HG02642 (cell line): ENCODE data around the gene SMG7.

Experiments
- ATAC-seq: cut with Tn5 transposase; IDR thresholded peaks from one replicate; pipeline ENCODE4 v1.9.1; 2021; ENCODE audit warnings: mild to moderate bottlenecking; ENCODE audit not compliant: unreplicated experiment, poor library complexity

The SMG7 gene

GRCh38 chr1:183554577-183554976, 82.3 kb downstream of the SMG7 start:
- no peak for ATAC-seq

GRCh38 chr1:183559061-183559460, 86.8 kb downstream of the SMG7 start:
- no peak for ATAC-seq

GRCh38 chr1:183562701-183563100, 90.4 kb downstream of the SMG7 start:
- no peak for ATAC-seq

GRCh38 chr1:183565261-183565660, 93.0 kb downstream of the SMG7 start:
- no peak for ATAC-seq

GRCh38 chr1:183566026-183566425, 93.7 kb downstream of the SMG7 start:
- no peak for ATAC-seq

- ATAC-seq, result peak; percentile 66
Observed at GRCh38 chr1:183567584-183567983, 95.3 kb downstream of the SMG7 start.

- ATAC-seq, result no peak
Observed at GRCh38 chr1:183568176-183569021, 96.1 kb downstream of the SMG7 start.

GRCh38 chr1:183569141-183569540, 96.8 kb downstream of the SMG7 start:
- ATAC-seq, result no peak

- no peak for ATAC-seq
Observed at GRCh38 chr1:183569801-183570200, 97.5 kb downstream of the SMG7 start.

- ATAC-seq, result no peak
Observed at GRCh38 chr1:183570451-183570850, 98.2 kb downstream of the SMG7 start.

GRCh38 chr1:183571678-183572268, 99.5 kb downstream of the SMG7 start:
- ATAC-seq, result no peak

- ATAC-seq, result no peak
Observed at GRCh38 chr1:183572721-183573120, 100.4 kb downstream of the SMG7 start.

GRCh38 chr1:183575606-183576005, 103.3 kb downstream of the SMG7 start:
- ATAC-seq, result no peak

- no peak for ATAC-seq
Observed at GRCh38 chr1:183576537-183576936, 104.2 kb downstream of the SMG7 start.

- ATAC-seq, result no peak
Observed at GRCh38 chr1:183577897-183578465, 105.7 kb downstream of the SMG7 start.

- no peak for ATAC-seq
Observed at GRCh38 chr1:183578856-183579255, 106.6 kb downstream of the SMG7 start.

- ATAC-seq, result no peak
Observed at GRCh38 chr1:183580281-183580682, 108.0 kb downstream of the SMG7 start.

- ATAC-seq, result no peak
Observed at GRCh38 chr1:183582021-183582713, 109.9 kb downstream of the SMG7 start.

- ATAC-seq, result no peak
Observed at GRCh38 chr1:183583466-183583865, 111.2 kb downstream of the SMG7 start.

GRCh38 chr1:183584147-183584546, 111.8 kb downstream of the SMG7 start:
- ATAC-seq, result no peak

GRCh38 chr1:183585038-183585437, 112.7 kb downstream of the SMG7 start:
- ATAC-seq, result no peak
